Large intestine (tissue), 12 donors: Measurements from ENCODE around the gene SMIM7. TPM values are rescaled to one million over a fixed set of nuclear protein-coding genes. Genes with fewer than 3 reads are reported as not detected.

Experiments
- DNase-seq, 2 donors: peaks; one replicate each; pipeline versions ENCODE4 v3.0.0 to v3.0.0-alpha.2; 2013
- H3K27ac ChIP-seq: one replicate; pipeline ENCODE4 v1.5.1; 2013; ENCODE audit warnings: low read length
- H3K27me3 ChIP-seq: 2 replicates; pipeline ENCODE4 v1.6.1; 2013; ENCODE audit warnings: low read length; ENCODE audit not compliant: control insufficient read depth, insufficient read depth
- H3K36me3 ChIP-seq: 2 replicates; pipeline ENCODE4 v1.6.1; 2013; ENCODE audit warnings: low read length; ENCODE audit not compliant: control insufficient read depth, insufficient read depth
- H3K4me1 ChIP-seq: one replicate; pipeline ENCODE4 v1.6.1; 2013; ENCODE audit warnings: low read length; ENCODE audit not compliant: control insufficient read depth, insufficient read depth
- H3K4me3 ChIP-seq: one replicate; pipeline ENCODE4 v1.5.1; 2013; ENCODE audit warnings: low read length
- H3K9me3 ChIP-seq: one replicate; pipeline ENCODE4 v1.6.1; 2013; ENCODE audit warnings: mild to moderate bottlenecking, low read depth, low read length, moderate library complexity; ENCODE audit not compliant: control insufficient read depth
- WGBS: methylation state at CpG from one replicate; pipeline ENCODE4 v1.1.5; 2013; ENCODE audit warnings: low lambda C conversion rate; ENCODE audit not compliant: insufficient coverage; 5-methylcytosine and 5-hydroxymethylcytosine counted together
- long read RNA-seq, 11 donors: transcript quantifications; one replicate each; lab custom pipeline, GENCODE V29; 2026
- polyA plus RNA-seq: library from polyadenylated mRNA; unstranded; fragments of 120-200 nt; gene quantifications from one replicate; pipeline ENCODE4 v1.2.1, GENCODE V29; 2013

SMIM7 gene
- polyA plus RNA-seq, result 85.6 TPM
- long read RNA-seq, donor 1, transcript SMIM7-208 (5 exons, 2,776 nt), result major isoform, 23 of 40 reads
- long read RNA-seq, donor 1, transcript SMIM7-214 (4 exons, 1,075 nt), result minor isoform, 5 of 40 reads
- long read RNA-seq, donor 1, partial matches to known transcripts, result 6 of 40 reads
- long read RNA-seq, donor 1, other reads (novel, unspliced or antisense), result 0 of 40 reads
- long read RNA-seq, donor 2, transcript SMIM7-214 (4 exons, 1,075 nt), result minor isoform, 9 of 83 reads
- long read RNA-seq, donor 2, transcript SMIM7-208 (5 exons, 2,776 nt), result major isoform, 42 of 83 reads
- long read RNA-seq, donor 2, partial matches to known transcripts, result 24 of 83 reads
- long read RNA-seq, donor 2, other reads (novel, unspliced or antisense), result 0 of 83 reads
- long read RNA-seq, donor 3, result 0 reads
- long read RNA-seq, donor 4, transcript SMIM7-208 (5 exons, 2,776 nt), result major isoform, 5 of 7 reads
- long read RNA-seq, donor 4, partial matches to known transcripts, result 0 of 7 reads
- long read RNA-seq, donor 4, other reads (novel, unspliced or antisense), result 0 of 7 reads
- long read RNA-seq, donor 5, transcript SMIM7-210 (6 exons, 1,065 nt), result minor isoform, 7 of 40 reads
- long read RNA-seq, donor 5, transcript SMIM7-208 (5 exons, 2,776 nt), result major isoform, 18 of 40 reads
- long read RNA-seq, donor 5, partial matches to known transcripts, result 5 of 40 reads
- long read RNA-seq, donor 5, other reads (novel, unspliced or antisense), result 0 of 40 reads
- long read RNA-seq, donor 6, transcript SMIM7-208 (5 exons, 2,776 nt), result major isoform, 29 of 62 reads
- long read RNA-seq, donor 6, transcript SMIM7-214 (4 exons, 1,075 nt), result minor isoform, 12 of 62 reads
- long read RNA-seq, donor 6, transcript SMIM7-207 (6 exons, 1,126 nt), result minor isoform, 7 of 62 reads
- long read RNA-seq, donor 6, partial matches to known transcripts, result 0 of 62 reads
- long read RNA-seq, donor 6, other reads (novel, unspliced or antisense), result 0 of 62 reads
- long read RNA-seq, donor 7, transcript SMIM7-208 (5 exons, 2,776 nt), result major isoform, 15 of 30 reads
- long read RNA-seq, donor 7, transcript SMIM7-217 (6 exons, 1,123 nt), result minor isoform, 6 of 30 reads
- long read RNA-seq, donor 7, partial matches to known transcripts, result 0 of 30 reads
- long read RNA-seq, donor 7, other reads (novel, unspliced or antisense), result 0 of 30 reads
- long read RNA-seq, donor 8, transcript SMIM7-208 (5 exons, 2,776 nt), result major isoform, 61 of 115 reads
- long read RNA-seq, donor 8, transcript SMIM7-214 (4 exons, 1,075 nt), result minor isoform, 15 of 115 reads
- long read RNA-seq, donor 8, partial matches to known transcripts, result 20 of 115 reads
- long read RNA-seq, donor 8, other reads (novel, unspliced or antisense), result 0 of 115 reads
- long read RNA-seq, donor 9, transcript SMIM7-207 (6 exons, 1,126 nt), result minor isoform, 6 of 95 reads
- long read RNA-seq, donor 9, transcript SMIM7-214 (4 exons, 1,075 nt), result minor isoform, 11 of 95 reads
- long read RNA-seq, donor 9, transcript SMIM7-208 (5 exons, 2,776 nt), result major isoform, 56 of 95 reads
- long read RNA-seq, donor 9, partial matches to known transcripts, result 0 of 95 reads
- long read RNA-seq, donor 9, other reads (novel, unspliced or antisense), result 6 of 95 reads
- long read RNA-seq, donor 10, transcript SMIM7-214 (4 exons, 1,075 nt), result minor isoform, 12 of 83 reads
- long read RNA-seq, donor 10, transcript SMIM7-208 (5 exons, 2,776 nt), result major isoform, 36 of 83 reads
- long read RNA-seq, donor 10, partial matches to known transcripts, result 17 of 83 reads
- long read RNA-seq, donor 10, other reads (novel, unspliced or antisense), result 5 of 83 reads
- long read RNA-seq, donor 11, transcript SMIM7-214 (4 exons, 1,075 nt), result minor isoform, 8 of 67 reads
- long read RNA-seq, donor 11, transcript SMIM7-208 (5 exons, 2,776 nt), result major isoform, 40 of 67 reads
- long read RNA-seq, donor 11, partial matches to known transcripts, result 11 of 67 reads
- long read RNA-seq, donor 11, other reads (novel, unspliced or antisense), result 0 of 67 reads

- Histone ChIP-seq H3K9me3 (no peaks in the 10 kb centered on the region), H3K4me3 (peak within 1 kb of the TSS; percentile 75), H3K27ac (peak within 1 kb of the TSS; percentile 83), H3K27me3 (no peaks in the 10 kb centered on the region), H3K36me3 (peaks cover 29% of the 10 kb centered on the region), H3K4me1 (peaks cover 14% of the 10 kb centered on the region)
- DNase-seq, result peak; percentile 99
- WGBS, result no CpG with 5 or more reads among the region's 60 CpGs
Observed at GRCh38 chr19:16659832-16660708, at the start of gene SMIM7. TSS of gene SMIM7 (minus strand) at chr19:16660144. CDS start at chr19:16660110, 34 bp downstream.

GRCh38 chr19:16703677-16704076, 43.7 kb upstream of the SMIM7 start:
- Histone ChIP-seq H3K4me1 (no peaks in the 10 kb centered on the region), H3K27ac (no peak overlapping the region), H3K4me3 (no peak overlapping the region), H3K9me3 (no peaks in the 10 kb centered on the region), H3K36me3 (no peaks in the 10 kb centered on the region), H3K27me3 (no peaks in the 10 kb centered on the region)
- no peak for DNase-seq
- WGBS, result 100% methylated on average over 1 of the region's 4 CpGs

- Histone ChIP-seq H3K36me3 (no peaks in the 10 kb centered on the region), H3K27ac (no peak overlapping the region), H3K4me3 (no peak overlapping the region), H3K4me1 (no peaks in the 10 kb centered on the region), H3K9me3 (no peaks in the 10 kb centered on the region), H3K27me3 (no peaks in the 10 kb centered on the region)
- DNase-seq, result peak in 1 of 2 donors; percentile 11
- WGBS, result no CpG with 5 or more reads among the region's 6 CpGs
Observed at GRCh38 chr19:16702123-16702522, 42.2 kb upstream of the SMIM7 start.

- Histone ChIP-seq H3K4me1 (no peaks in the 10 kb centered on the region), H3K36me3 (no peaks in the 10 kb centered on the region), H3K27me3 (no peaks in the 10 kb centered on the region), H3K4me3 (no peak overlapping the region), H3K27ac (no peak overlapping the region), H3K9me3 (no peaks in the 10 kb centered on the region)
- DNase-seq, result no peak
- WGBS, result no CpG with 5 or more reads among the region's 5 CpGs
Observed at GRCh38 chr19:16698914-16699313, 39.0 kb upstream of the SMIM7 start.

- no CpG with 5 or more reads among the region's 12 CpGs for WGBS
- no peaks in the 10 kb centered on the region for H3K4me1 ChIP-seq
- H3K4me3 ChIP-seq, result no peak overlapping the region
- H3K27ac ChIP-seq, result no peak overlapping the region
- no peaks in the 10 kb centered on the region for H3K36me3 ChIP-seq
- no peaks in the 10 kb centered on the region for H3K27me3 ChIP-seq
- H3K9me3 ChIP-seq, result no peaks in the 10 kb centered on the region
- no peak for DNase-seq
Observed at GRCh38 chr19:16688084-16688483, 28.1 kb upstream of the SMIM7 start.

GRCh38 chr19:16684216-16684615, 24.3 kb upstream of the SMIM7 start:
- no peak for DNase-seq
- H3K36me3 ChIP-seq, result no peaks in the 10 kb centered on the region

GRCh38 chr19:16682539-16682938, 22.6 kb upstream of the SMIM7 start:
- Histone ChIP-seq H3K4me3 (no peak overlapping the region), H3K9me3 (no peaks in the 10 kb centered on the region), H3K27ac (no peak overlapping the region), H3K36me3 (no peaks in the 10 kb centered on the region), H3K27me3 (no peaks in the 10 kb centered on the region), H3K4me1 (no peaks in the 10 kb centered on the region)
- no peak for DNase-seq
- no CpG with 5 or more reads among the region's 2 CpGs for whole genome bisulfite sequencing

More at GRCh38 chr19:16684216-16684615, 24.3 kb upstream of the SMIM7 start:
- Histone ChIP-seq H3K27ac (no peak overlapping the region), H3K9me3 (no peaks in the 10 kb centered on the region), H3K4me3 (no peak overlapping the region), H3K27me3 (no peaks in the 10 kb centered on the region), H3K4me1 (no peaks in the 10 kb centered on the region)
- 79% methylated on average over 2 of the region's 3 CpGs for WGBS

GRCh38 chr19:16679811-16680210, 19.9 kb upstream of the SMIM7 start:
- no peaks in the 10 kb centered on the region for H3K36me3 ChIP-seq
- H3K27ac ChIP-seq, result no peak overlapping the region
- H3K27me3 ChIP-seq, result no peaks in the 10 kb centered on the region
- H3K9me3 ChIP-seq, result no peaks in the 10 kb centered on the region
- DNase-seq, result no peak
- WGBS, result no CpG with 5 or more reads among the region's 11 CpGs
- H3K4me1 ChIP-seq, result no peaks in the 10 kb centered on the region
- no peak overlapping the region for H3K4me3 ChIP-seq
